T-helper 2 cell treated with Interferon-gamma antibody and Interleukin-4, amounts not matched to agents 5 μg/mL and 100 μg/mL, for 36 hours (primary cell): ENCODE measurements around the gene PAF1.
A peak's percentile ranks its signal among the peaks of the same experiment; 100 is the strongest.

ENCODE experiments used
- DNase-seq: peaks from one replicate; pipeline ENCODE4 v3.0.0; 2021; ENCODE audit warnings: low spot score
- H3K27ac Mint-ChIP-seq: one replicate; pipeline ENCODE4 v1.8.0; 2021; ENCODE audit warnings: mild to moderate bottlenecking, mixed read lengths
- H3K27me3 Mint-ChIP-seq: one replicate; pipeline ENCODE4 v1.8.0; 2021; ENCODE audit warnings: low read depth, mixed read lengths
- H3K36me3 Mint-ChIP-seq: one replicate; pipeline ENCODE4 v1.8.0; 2021; ENCODE audit warnings: low read depth, mixed read lengths
- H3K4me1 Mint-ChIP-seq: one replicate; pipeline ENCODE4 v1.8.0; 2021; ENCODE audit warnings: low read depth, mixed read lengths
- H3K4me3 Mint-ChIP-seq: one replicate; pipeline ENCODE4 v1.8.0; 2022; ENCODE audit warnings: mild to moderate bottlenecking, moderate library complexity, mixed read lengths
- H3K9me3 Mint-ChIP-seq: one replicate; pipeline ENCODE4 v1.8.0; 2021; ENCODE audit warnings: mixed read lengths

Gene PAF1

DNA sequence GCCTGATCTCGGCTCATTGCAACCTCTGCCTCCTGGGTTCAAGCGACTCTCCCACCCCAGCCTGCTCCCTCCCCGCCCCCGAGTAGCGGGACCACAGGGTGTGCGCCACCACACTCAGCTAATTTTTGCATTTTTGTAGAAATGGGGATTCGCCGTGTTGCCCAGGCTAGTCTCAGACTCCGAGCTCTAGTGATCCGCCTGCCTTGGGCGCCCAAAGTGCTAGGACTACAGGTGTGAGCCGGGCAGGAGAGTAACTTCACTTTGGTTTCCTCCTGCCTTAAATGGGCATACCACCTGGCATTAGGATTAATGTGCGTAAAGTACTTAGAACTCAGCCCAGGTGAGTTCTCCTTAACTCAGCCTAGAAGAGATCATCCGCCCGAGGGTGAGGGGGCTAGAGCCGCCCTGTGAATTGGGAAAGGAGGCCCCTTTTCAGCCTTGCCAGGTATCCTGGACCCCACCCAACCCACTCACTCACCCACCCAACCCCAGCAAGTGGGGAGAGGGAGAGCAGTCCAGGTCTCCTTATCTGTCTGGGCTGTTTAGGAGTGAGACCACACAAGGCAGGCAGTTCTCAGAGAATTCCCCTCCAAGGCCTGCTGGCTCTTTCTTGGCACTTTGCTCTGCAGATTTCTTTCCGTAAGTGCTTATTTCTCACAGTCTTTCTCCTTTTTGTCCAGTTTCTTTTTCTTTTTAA, 14.5 kb upstream of the PAF1 start:
- peaks cover 27% of the 10 kb centered on the region for H3K36me3 Mint-ChIP-seq
- H3K27me3 Mint-ChIP-seq = no peaks in the 10 kb centered on the region
- H3K9me3 Mint-ChIP-seq = no peaks in the 10 kb centered on the region
- peak overlapping the region; percentile 45 for H3K27ac Mint-ChIP-seq
- peaks cover 38% of the 10 kb centered on the region for H3K4me1 Mint-ChIP-seq
- no peak for DNase-seq
- peak overlapping the region; percentile 90 for H3K4me3 Mint-ChIP-seq

DNA sequence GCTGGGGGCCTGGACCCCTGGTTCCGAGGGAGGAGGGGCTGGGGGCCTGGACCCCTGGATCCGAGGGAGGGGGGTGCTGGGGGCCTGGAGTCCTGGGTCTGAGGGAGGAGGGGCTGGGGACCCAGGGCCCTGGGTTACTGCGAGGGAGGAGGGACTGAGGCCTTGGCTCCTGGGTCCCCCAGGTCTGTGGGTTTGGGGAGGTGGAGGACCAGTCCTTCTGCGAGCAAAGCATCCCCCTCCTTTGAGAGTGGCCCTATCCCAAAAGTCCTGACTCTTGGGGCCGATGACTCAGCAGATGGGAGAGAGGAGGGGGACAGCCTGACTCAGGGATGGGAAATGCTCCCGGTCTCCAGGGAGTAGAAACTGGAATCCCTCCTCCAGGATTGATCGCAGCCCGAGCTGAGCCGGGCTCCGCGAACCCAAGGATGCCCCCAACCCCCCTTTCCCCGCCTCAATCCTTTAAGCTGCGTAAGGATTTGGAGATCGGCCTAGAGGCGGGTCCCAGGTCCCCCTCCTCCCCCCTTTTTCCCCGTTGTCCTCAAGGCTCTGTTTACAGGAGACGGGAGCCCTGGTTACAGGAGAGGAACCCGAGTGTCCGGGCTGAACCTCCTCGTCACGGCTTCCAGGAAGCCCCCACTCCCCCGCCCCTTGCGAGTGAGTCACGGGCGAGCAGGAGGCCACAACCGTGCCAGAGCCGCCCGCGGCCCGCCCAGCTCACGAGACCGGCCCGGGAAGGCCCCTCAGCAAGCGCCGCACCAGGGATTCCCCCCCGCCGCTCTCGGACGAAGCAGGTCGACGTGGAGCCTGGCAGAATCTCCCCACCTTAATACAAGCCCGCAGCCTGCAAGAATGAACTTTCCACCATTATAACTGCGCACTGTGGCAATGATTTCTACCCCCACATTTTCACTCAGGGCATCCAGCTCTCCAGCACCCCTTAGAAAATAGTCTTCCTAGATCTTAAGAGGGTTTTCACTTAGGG, 12.7 kb upstream of the PAF1 start:
- DNase-seq = peak; percentile 94
- no peaks in the 10 kb centered on the region for H3K9me3 Mint-ChIP-seq
- no peaks in the 10 kb centered on the region for H3K27me3 Mint-ChIP-seq
- peak overlapping the region; percentile 63 for H3K4me3 Mint-ChIP-seq
- H3K27ac Mint-ChIP-seq = peak overlapping the region; percentile 95
- H3K4me1 Mint-ChIP-seq = peaks cover 50% of the 10 kb centered on the region
- H3K36me3 Mint-ChIP-seq = peaks cover 31% of the 10 kb centered on the region

- Mint-ChIP-seq H3K4me3 (peak overlapping the region; percentile 63), H3K27ac (peak overlapping the region; percentile 95), H3K27me3 (no peaks in the 10 kb centered on the region), H3K9me3 (no peaks in the 10 kb centered on the region), H3K4me1 (peaks cover 57% of the 10 kb centered on the region), H3K36me3 (peaks cover 26% of the 10 kb centered on the region)
- peak; percentile 86 for DNase-seq
These were observed 11.7 kb upstream of the PAF1 start for GRCh38 chr19:39402346-39403300.

- peak; percentile 93 for DNase-seq
- Mint-ChIP-seq H3K27me3 (no peaks in the 10 kb centered on the region), H3K36me3 (peaks cover 18% of the 10 kb centered on the region), H3K9me3 (no peaks in the 10 kb centered on the region), H3K4me3 (peak overlapping the region; percentile 63), H3K27ac (peak overlapping the region; percentile 95), H3K4me1 (peaks cover 59% of the 10 kb centered on the region)
These were observed 10.8 kb upstream of the PAF1 start for GRCh38 chr19:39401549-39402345.

GRCh38 chr19:39401070-39401548, 10.2 kb upstream of the PAF1 start:
- Mint-ChIP-seq H3K27me3 (no peaks in the 10 kb centered on the region), H3K4me3 (peak overlapping the region; percentile 63), H3K27ac (peak overlapping the region; percentile 95), H3K9me3 (no peaks in the 10 kb centered on the region), H3K36me3 (peaks cover 16% of the 10 kb centered on the region), H3K4me1 (peaks cover 57% of the 10 kb centered on the region)
- no peak for DNase-seq

GRCh38 chr19:39400061-39400460, 9.2 kb upstream of the PAF1 start:
- Mint-ChIP-seq H3K4me3 (peak overlapping the region; percentile 62), H3K36me3 (peaks cover 23% of the 10 kb centered on the region), H3K4me1 (peaks cover 50% of the 10 kb centered on the region), H3K27ac (peak overlapping the region; percentile 83), H3K27me3 (no peaks in the 10 kb centered on the region), H3K9me3 (no peaks in the 10 kb centered on the region)
- DNase-seq = no peak

DNA sequence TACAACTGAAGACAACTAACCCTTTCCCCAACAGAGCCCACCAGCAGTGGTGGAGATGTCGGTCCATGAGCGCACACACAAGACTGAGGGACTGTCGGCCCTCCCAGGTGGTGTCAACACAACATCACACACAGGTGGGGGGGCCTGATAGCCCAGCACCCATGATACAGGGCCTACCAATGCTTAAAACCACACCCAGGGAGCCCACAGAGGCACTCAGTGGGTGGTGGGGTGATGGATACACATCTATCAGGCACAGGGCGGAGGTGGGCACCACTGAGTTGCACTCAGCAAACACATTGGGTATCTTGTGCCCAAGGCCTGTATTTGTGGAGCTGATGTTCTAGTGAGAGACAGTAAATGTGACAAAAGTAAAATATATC, 8.8 kb upstream of the PAF1 start:
- H3K4me1 Mint-ChIP-seq = peaks cover 49% of the 10 kb centered on the region
- peaks cover 27% of the 10 kb centered on the region for H3K36me3 Mint-ChIP-seq
- H3K9me3 Mint-ChIP-seq = no peaks in the 10 kb centered on the region
- H3K4me3 Mint-ChIP-seq = peak overlapping the region; percentile 62
- H3K27me3 Mint-ChIP-seq = no peaks in the 10 kb centered on the region
- peak overlapping the region; percentile 83 for H3K27ac Mint-ChIP-seq
- DNase-seq = no peak

DNA sequence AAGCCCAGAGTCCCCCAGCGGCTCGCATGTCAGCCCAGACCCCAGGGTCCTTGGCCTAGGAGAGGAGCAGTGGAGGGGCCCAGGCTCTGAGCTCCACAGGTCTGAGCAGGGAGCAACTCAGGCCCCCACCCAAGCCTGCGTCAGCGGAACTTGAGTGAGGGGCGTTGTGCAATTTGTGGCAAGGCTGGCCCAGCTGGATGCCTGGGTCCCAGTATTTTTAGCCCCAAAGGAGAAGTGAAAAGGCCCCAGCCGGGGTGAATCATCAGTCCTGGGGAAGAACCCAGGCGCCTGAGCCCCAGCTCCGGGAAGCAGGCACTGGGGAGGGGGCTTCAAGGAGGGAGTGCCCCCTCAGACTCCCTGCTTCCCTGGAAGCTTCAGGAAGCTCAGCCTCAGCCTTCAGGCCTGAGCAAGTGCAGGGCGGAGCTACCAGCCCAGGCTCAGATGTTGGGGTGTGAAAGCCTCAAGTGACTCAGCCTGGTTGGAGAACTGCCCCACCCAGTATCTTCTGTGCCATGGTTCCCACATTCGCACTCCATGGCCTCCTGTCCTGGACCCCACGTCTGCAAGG, 7.5 kb upstream of the PAF1 start:
- peak overlapping the region; percentile 85 for H3K27ac Mint-ChIP-seq
- peaks cover 35% of the 10 kb centered on the region for H3K36me3 Mint-ChIP-seq
- H3K4me3 Mint-ChIP-seq = peak overlapping the region; percentile 63
- peak; percentile 59 for DNase-seq
- no peaks in the 10 kb centered on the region for H3K9me3 Mint-ChIP-seq
- H3K27me3 Mint-ChIP-seq = no peaks in the 10 kb centered on the region
- peaks cover 45% of the 10 kb centered on the region for H3K4me1 Mint-ChIP-seq

- Mint-ChIP-seq H3K27ac (peak overlapping the region; percentile 85), H3K4me1 (peaks cover 45% of the 10 kb centered on the region)
- DNase-seq = peak; percentile 85
These were observed 6.7 kb upstream of the PAF1 start for GRCh38 chr19:39397360-39398296.

DNA sequence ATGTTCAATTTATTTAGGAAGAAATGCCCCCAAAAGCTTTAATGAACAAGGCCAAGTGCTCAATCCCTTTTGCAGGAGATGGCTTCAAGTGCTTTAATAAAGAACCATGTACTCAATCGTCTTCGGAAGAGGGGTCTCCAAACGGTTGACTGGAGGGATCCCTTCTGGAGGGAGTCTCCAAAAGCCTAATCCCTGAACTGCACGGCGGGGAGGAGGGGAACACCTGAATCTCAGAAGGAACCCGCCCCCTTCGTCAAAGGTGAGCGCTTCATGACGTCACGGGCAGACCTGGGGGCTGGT, 505 bp downstream of the PAF1 start:
- peak; percentile 63 for DNase-seq
- peaks cover 57% of the 10 kb centered on the region for H3K36me3 Mint-ChIP-seq
- H3K4me3 Mint-ChIP-seq = peak overlapping the region; percentile 99
- H3K9me3 Mint-ChIP-seq = no peaks in the 10 kb centered on the region
- H3K4me1 Mint-ChIP-seq = peaks cover 14% of the 10 kb centered on the region
- peak overlapping the region; percentile 98 for H3K27ac Mint-ChIP-seq
- H3K27me3 Mint-ChIP-seq = no peaks in the 10 kb centered on the region

More at GRCh38 chr19:39397360-39398296, 6.7 kb upstream of the PAF1 start:
- Mint-ChIP-seq H3K9me3 (no peaks in the 10 kb centered on the region), H3K4me3 (peak overlapping the region; percentile 63), H3K36me3 (peaks cover 37% of the 10 kb centered on the region), H3K27me3 (no peaks in the 10 kb centered on the region)

GRCh38 chr19:39389631-39390414, 1.1 kb downstream of the PAF1 start:
- H3K4me1 Mint-ChIP-seq = peaks cover 11% of the 10 kb centered on the region
- H3K4me3 Mint-ChIP-seq = peak overlapping the region; percentile 99
- DNase-seq = no peak
- no peaks in the 10 kb centered on the region for H3K27me3 Mint-ChIP-seq
- H3K27ac Mint-ChIP-seq = peak overlapping the region; percentile 98
- H3K9me3 Mint-ChIP-seq = no peaks in the 10 kb centered on the region
- peaks cover 55% of the 10 kb centered on the region for H3K36me3 Mint-ChIP-seq
